Measurements from ENCODE around the gene BTD.

- no peak for TF ChIP-seq CTCF (IDR thresholded peaks at IDR 0.05; ENCODE audit: insufficient read depth, low read length)
- no peak for TF ChIP-seq POLR2AphosphoS5 (IDR thresholded peaks at IDR 0.05; ENCODE audit: low read depth)
- no peak for TF ChIP-seq REST (IDR thresholded peaks at IDR 0.05; ENCODE audit: insufficient replicate concordance, low read depth)
- TF ChIP-seq GABPA (IDR thresholded peaks at IDR 0.05; ENCODE audit: low read depth), result no peak
- TF ChIP-seq SPI1 (IDR thresholded peaks at IDR 0.05; ENCODE audit: borderline replicate concordance, low read depth), result no peak
Observed at GRCh38 chr3:15581471-15582394, 19.8 kb upstream of the BTD start.

All from HL-60 (cell line).